Stimulated activated CD4-positive, alpha-beta T cell treated with anti-CD3 and anti-CD28 coated beads, Interleukin-12 subunit alpha, Interleukin-12 subunit beta, amount 100 ng/mL, for 48 hours (primary cell): ENCODE measurements around the gene WT1.

Experiments used
- DNase-seq, 3 donors: peaks; one replicate each; pipeline ENCODE4 v3.0.0-alpha.2; 2020; ENCODE audit warnings: low read depth in 2 of 3, low spot score in 1 of 3

Gene WT1

DNA sequence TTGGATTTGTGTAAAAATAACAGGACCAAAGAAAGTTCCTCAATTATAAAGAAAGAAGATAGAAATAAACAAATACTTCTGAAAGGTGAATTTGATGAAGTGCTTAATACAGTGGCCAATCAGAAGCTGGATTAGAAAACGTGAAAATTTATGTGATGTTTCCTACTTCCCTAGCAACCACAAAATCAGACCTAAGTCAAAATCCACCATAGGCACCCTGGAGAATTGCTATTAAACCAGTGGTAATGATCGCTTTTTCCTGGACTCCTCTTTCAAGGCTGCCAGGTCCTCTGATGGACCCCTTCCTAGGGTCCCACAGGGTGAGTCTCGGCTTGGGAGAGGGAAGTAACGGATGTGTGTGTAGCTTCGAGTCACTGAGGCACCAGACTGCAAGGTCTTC lies 9.6 kb downstream of the WT1 start:
- no peak for DNase-seq

DNA sequence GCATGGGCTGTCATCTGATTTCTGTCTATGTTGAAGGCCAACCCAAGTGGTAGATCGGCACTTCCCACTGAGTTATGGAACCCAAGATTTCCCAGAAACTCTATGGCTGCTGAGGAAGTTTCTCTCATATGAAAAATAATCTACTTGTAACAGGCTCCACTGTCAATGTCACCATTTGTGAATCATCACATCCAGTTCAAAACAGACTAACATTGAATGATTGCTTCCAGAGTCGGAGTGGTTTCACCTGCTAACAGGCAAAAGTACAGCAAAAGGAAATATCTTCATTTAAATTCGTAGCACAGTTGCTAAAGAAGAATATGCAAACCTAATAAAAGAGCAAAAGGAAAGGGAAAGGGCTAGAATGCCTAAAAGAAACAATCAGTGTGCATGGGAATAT lies 12.8 kb downstream of the WT1 start:
- no peak for DNase-seq

DNA sequence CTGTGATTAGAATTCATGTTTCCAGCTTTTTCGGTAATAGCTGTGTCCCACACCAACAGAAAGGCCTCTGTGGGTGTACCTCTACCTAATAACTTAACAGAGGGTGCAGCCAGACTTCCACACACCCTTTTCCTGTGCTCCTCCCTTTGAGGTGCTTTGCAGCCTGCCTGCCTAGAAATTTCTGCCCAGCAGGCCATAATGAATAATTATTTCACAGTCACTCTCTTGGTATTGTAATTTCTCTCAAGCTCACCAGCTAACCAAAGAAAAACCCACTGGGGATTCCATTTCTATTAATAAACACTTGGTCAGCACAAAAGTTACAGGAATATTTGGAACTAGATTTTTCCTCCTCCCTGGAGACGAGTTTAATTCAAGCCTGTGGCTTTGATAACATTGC lies 13.3 kb downstream of the WT1 start:
- no peak for DNase-seq

DNA sequence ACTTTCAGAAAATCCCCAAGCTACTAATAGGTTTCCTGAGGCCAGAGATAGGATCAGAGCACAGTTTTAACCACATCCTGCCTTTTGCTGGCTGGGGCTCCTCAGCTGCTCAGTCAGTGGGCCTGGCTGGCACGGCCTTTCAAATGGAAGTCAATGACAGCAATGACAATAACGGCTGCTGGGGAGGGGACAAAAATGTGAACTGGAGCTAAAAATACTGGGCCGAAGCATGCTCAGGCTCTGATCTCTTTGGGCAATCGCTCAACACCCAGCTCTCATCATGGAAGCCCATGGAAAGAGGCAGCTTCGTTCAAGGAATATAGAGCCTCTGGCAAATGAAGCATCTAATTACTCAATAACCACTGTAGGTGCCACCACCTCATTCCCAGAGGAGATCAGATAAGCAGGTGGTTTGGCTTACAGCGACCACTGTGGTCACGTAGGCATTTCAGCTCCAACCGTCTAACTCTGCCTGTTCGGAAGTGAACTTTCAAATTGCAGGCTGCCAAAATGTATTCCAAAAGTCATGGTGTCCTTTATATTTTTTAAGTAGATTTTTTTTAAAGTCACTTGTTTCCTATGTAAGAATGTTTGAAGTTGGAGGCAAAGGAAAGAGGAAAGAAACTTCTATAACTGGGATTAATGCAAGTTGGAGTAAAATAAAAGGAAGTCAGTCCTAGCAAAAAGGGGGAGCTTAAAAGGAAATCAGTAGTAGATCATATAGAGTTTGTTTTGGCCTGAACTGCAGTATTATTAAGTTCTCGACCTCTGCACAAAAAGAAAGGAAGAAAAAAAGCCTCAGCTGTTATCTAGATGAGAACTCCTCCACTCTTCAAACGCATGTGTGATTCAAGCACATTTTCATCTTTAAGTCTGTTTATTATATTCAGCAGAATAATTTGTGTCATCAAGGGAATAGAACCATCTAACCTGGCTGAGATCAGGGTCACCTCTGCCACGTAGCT lies 14.1 kb downstream of the WT1 start:
- DNase-seq, result no peak

DNA sequence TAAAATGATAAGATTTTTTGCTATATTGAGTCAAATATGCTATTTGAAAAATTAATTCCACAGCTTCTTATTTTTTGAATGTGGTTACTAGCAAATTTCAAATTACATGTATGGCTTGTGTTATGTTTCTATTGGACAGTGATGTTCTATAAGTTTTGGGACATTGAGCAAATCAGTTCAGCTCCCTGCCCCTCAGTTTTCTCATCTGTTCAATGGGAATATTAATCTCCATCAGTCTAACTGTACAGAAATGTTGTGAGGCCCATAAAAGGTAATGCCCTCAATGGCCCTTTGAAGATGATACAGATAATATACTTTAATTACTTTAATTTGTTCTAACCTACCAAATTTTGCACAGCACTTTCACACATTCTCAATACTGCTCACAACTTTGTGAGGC lies 15.2 kb downstream of the WT1 start:
- no peak for DNase-seq

DNA sequence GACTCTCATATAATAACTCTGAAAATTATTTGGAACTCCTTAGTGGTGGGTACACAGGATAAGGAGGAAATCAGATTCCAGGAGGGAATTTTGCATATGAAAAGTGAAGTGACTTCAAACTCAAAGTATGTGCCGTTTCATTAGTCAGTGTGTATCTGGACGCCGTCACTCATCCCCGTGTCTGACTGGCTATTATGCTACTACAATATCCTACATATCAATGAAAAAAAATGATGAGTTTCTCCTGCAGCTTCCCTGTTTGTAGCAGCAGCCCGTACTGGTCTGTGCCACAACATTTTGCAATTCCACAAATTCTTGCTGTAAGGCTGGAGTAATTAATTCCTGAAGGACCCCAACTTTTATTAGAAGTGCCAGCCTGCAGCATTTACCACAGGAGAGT lies 16.5 kb downstream of the WT1 start:
- DNase-seq, result no peak

DNA sequence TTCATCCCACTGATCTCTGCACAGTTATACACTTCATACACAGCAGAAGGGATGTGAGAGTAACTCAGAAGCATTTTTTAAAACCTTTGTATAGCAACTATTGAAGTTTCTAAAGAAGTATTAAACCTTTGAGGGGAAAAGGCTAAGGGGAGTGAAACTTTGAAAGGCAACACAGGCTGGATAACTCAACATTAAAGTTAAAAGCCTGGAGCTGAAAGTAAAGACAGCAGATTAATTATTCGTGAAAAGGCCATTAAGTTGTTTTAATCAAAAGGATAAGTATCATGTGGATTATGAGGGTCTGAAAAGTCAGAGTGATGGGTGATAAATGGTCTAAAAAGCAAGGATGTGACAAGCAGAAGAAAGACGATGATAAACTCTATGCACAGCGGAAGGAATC lies 17.5 kb downstream of the WT1 start:
- DNase-seq, result no peak

DNA sequence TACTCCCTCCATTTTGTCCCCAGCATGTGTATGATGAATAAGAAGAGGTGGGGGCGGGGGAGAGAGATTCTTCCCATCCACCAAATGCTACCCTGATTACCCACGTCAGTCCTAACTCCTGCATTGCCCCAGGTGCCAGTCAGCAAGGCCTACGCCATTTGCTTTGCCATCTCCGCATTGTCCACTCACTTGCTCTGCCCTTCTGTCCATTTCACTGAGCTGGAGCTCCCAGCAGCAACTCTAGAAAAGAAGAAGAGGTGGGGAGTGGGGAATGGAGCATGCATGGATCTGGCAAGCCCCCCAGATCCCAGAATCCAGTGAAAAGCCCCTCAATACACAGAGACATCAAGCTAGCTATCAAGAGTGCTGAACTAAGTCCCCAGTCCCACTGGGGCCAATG lies 19.0 kb downstream of the WT1 start:
- no peak for DNase-seq

DNA sequence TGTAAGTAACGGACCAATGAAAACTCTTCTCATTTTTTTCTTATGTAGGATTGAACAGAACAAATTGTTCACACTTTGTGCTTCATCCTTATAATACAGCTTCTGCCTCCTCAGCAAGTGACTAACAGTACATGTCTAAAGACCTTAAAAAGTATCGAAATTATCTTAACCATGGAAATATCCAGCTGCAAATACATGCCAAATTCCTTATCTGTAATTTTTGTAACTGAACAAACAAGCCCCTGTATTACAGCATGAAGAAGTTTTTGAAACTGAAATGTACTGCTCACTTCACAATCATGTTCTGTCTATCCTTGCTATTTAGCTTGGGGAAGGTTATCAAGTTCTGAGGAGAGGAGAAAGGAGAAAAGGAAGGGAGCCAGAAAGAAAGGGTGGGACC lies 20.4 kb downstream of the WT1 start:
- DNase-seq, result no peak

DNA sequence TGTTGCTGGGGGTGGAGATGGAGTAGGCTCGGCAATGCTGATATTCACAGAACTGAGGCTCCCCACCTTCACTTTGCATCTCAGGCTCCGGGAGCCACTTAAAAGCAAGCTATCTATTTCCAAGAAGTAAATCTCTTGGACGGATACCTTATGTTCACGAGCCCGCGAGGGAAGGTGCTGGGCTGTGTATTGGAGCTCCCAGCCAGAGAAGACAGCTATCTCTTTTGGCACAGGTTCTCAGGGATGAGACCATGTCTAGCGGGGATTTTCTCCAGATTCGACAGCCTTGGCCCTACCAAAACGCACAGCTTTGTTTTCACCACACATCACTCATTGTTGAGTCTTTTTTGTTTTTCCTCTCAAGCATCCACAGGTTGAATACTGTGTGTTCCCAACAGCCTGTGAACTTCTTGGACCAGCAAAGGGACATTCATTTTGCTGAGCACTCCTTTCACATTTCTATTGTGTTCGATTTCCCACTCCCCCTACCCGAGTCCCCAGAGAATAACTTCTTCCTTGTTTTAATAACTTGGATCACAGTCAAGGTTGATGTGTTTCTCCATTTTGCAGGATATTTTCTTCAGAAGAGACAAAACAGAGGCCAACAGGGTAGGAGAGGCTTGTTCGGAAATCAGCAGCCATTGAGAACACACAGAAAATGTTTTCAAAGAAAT lies 23.3 kb downstream of the WT1 start:
- no peak for DNase-seq

DNA sequence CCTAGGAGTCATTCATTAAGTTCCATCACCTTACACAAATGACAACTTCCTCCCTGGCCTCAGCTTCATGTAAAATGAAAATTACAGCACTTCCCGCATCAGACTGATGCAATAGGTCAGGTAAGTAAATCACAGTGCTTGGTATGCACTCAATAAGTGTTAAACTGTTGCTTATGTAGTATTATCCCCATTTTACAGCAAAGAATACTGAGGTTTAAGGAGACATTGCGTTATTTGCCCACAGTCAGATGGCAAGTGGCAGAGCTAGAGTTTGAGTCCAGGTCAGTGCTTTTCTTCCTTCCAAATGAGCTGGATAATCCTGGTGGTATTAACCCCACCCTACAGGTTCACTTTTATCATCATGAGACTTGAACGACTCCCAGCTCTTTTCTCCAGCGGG lies 29.7 kb downstream of the WT1 start:
- DNase-seq, result no peak

DNA sequence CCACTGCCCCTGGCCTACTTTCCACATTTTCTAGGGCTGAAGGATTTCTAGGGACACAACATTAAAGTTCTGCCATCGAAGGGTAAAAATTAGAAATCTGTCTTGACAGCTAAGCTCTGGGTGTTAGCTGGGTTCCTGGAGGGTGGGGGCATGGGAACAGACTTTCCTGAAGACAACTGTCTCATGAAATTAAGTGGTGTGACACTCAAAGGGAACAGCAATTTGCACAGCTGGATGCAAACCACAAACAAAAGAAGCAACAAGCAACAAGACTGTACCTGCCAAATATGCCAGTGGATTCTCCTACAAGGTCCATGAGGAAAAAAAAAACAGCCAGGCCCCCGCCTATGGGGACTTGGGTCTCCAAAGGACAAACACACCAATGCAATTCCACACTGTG lies 32.5 kb downstream of the WT1 start:
- no peak for DNase-seq

DNA sequence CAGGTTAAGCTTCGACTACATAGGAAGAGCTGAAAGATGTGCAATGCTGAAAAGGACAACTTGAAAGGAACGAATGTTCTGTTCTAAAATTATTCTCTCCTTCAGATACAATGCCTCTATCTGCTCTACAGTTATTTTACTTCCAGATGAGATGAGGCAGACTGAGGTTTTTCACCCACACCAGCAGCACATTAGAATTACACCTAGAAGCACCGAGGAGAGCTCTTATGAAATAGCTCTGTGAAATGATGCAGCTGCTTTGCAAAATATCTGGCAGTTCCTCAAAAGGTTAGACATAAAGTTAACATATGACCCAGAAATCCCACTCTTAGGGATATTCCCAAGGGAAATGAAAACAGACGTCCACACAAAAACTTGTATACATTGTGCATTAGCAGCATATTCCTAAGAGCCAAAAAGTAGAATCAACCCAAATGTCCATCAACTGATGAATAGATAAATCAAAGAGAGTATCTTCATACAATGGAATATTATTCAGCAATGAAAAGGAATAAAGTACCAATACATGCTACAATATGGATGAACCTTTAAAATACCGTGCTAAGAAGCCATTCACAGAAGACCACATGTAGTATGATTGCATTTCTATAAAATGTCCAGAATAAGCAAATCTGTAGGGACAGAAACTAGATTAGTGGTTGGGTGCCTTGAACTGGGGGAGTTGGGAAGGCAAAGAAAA lies 34.5 kb downstream of the WT1 start:
- DNase-seq, result no peak

DNA sequence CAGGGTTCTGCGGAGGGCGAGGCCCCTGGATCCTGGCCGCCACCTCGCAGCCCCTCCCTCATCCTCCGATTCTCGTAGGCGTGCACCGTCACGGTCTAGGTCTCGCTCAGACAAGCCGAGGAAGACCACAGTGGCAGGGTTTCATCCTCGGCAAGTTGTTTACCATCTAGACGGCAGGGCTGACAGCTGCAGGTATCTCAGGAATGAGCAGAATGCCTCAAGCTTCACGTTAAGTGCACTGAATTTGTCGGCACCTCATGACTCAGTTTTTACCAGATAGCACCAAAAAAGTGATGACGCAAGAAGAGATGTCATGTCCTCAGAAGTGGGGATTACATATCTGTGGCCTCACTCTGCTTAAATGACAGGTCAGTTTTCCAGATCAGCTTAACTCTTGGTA lies 35.1 kb downstream of the WT1 start:
- DNase-seq, result no peak

DNA sequence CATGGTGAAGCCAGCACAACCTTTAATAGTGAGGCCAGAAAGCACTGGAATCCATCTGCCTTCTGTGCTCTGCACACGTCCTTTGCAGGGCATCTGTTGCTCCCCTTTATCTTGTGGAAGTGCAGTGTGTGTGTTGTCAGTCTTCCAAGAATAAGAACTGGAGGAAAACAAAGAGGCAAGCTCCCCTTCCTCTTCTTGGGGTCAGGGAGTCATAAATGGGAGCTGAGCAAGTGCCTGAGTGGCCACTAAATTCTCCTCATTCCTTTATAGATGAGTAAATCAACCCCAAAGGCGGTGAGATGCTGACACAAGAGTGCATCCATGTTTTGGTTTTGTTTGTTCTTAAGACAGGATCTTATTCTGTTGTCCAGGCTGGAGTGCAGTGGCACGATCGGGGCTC lies 38.3 kb downstream of the WT1 start:
- DNase-seq, result no peak

DNA sequence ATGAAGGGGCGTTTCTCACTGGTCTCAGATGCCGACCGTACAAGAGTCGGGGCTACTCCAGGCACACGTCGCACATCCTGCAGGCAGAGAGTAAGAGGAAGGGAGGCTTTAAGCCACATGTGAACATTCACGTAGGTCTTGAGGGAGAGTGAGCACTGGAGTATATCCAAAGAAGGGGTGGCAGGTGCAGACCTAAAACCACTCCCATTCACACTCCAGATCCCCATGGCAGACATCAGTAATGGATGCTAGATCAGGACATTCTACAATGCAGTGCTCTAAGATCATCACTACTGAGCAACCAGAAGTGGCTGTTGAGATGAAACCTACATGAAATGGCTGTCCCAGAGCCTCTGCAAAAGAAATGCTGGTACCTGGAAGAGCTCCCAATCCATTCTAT lies 39.0 kb downstream of the WT1 start:
- no peak for DNase-seq

DNA sequence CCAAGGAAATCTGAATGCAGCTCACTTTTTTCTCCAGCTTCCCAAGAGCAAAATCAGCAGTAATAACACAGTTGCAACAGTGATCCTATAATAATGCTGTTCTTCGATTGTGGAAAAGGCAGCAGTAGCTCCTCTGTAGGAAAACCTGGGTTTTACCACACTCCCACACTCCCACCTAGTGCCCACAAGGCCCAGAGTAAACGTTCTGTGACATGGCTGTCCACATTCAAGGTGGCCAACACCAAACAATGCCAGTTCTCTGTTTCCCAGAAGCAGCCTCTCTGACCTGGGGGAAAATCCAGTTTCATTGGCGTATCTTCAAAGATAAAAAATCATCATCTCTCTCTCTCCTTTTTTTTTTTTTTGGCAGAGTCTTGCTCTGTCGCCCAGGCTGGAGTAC lies 40.2 kb downstream of the WT1 start:
- DNase-seq, result no peak

DNA sequence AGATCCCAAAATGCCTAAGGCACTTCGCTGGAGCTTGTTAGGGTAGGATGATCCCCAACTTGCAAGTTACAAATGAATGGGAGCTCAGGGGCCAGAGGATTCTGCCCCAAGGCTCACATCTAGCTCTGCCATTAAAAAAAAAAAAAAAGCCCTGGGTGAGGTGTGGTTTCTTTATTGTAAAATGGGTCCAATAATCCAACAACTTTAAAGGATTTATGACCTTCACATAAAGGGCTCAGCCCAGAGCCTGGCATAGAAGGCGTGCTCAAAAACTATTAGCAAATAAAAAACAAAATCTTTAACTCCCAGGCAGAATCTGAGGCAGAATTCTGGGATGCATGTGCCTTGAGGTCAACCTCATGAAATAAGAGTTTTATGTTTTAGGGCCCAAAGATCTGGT lies 42.5 kb downstream of the WT1 start:
- no peak for DNase-seq

DNA sequence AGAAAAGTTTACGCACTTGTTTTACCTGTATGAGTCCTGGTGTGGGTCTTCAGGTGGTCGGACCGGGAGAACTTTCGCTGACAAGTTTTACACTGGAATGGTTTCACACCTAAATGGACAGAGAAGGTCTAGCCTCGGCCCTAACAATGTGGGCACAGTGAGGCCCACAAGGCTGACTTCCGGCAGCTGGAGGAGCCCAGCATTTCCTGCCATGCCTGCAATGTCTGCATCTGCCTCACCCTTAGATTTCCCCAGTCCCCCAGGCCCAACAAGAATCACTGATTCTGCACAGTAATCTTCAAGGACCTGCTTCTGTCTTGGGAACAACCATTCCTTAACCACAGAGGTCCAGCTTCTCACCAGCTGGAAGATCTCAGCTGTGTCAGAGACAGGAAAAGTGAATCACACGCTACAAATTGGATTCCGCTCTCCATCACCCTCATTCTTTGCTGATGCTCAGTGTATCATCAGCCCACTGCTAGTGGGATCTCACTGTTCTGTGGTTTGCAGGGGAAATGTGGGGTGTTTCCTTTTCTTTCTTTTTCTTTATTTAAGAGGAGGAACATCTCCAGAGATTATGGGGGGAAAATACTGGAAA lies 43.3 kb downstream of the WT1 start:
- no peak for DNase-seq

DNA sequence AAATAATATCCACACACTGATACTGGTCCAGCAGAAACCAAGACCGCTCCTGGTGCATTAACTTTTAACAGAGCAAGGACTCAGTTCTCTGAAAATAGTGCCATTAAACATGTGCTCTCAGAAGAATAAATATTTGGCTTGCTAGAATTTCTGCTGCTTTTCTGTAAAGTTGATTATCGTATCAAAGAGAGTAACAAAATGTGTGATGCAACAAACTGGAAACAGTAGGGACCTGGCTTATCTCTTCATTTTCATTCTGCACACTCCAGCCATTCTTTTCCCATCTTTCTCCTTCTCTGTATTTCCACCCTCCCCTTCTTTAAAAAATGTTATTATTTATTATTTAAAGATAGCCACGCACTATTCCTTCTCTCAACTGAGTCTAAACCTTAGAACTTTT lies 43.9 kb downstream of the WT1 start:
- no peak for DNase-seq

DNA sequence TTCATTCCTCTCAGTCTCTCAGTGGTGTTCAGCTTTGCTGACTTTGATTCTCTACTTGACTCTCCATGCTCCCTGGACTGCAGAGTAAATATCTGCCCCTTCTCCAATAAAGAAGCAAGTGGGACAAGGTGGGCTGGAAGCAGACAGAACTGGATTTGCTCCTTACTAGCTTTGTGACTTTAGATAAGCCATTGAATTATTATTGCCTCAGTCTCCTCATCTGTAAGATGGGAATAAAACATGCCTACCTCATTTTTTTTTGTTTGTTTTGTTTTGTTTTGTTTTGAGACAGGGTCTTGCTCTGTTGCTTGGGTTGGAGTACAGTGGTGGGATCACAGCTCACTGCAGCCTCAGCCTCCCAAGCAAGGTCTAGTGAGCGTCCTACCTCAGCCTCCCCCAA lies 44.6 kb downstream of the WT1 start:
- DNase-seq, result no peak
